ENCODE data around the gene IZUMO4.

The IZUMO4 gene

DNA sequence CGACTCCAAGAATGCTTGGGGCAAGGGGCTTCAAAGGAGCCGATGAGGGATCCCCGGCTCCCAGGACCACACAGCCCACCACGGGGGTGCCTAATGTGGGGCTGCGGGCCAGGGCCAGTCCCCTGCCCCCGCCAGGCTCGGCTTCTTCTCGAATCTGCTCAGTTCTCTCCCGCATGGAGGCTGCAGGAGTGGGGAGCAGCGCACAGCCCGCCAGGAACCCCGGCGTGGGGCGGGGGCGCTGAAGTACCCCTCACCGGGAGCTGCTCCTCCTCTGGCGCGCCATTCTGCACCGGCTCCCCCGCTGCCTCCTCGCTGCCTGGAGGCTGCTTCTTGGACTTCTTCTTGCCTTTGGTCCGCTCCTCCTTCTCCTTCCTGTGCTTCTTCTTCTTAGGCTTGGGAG is 14.7 kb downstream of the IZUMO4 start:
- no peak for TF ChIP-seq TARDBP (IDR thresholded peaks at IDR 0.05)
- TF ChIP-seq CTBP1 (IDR thresholded peaks at IDR 0.05; ENCODE audit: borderline replicate concordance), result no peak
- no peak for TF ChIP-seq FOXA1 (IDR thresholded peaks at IDR 0.05)
- TF ChIP-seq ZNF384 (IDR thresholded peaks at IDR 0.05), result no peak
- no peak for TF ChIP-seq BHLHE40 (IDR thresholded peaks at IDR 0.05; ENCODE audit: borderline replicate concordance)
- TF ChIP-seq, protein P1, sequence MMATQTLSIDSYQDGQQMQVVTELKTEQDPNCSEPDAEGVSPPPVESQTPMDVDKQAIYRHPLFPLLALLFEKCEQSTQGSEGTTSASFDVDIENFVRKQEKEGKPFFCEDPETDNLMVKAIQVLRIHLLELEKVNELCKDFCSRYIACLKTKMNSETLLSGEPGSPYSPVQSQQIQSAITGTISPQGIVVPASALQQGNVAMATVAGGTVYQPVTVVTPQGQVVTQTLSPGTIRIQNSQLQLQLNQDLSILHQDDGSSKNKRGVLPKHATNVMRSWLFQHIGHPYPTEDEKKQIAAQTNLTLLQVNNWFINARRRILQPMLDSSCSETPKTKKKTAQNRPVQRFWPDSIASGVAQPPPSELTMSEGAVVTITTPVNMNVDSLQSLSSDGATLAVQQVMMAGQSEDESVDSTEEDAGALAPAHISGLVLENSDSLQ (IDR thresholded peaks at IDR 0.05), result no peak
- no peak for TF ChIP-seq FOXM1 (IDR thresholded peaks at IDR 0.05; ENCODE audit: borderline replicate concordance)
- TF ChIP-seq SUZ12 (IDR thresholded peaks at IDR 0.05), result no peak
- TF ChIP-seq SP1 (IDR thresholded peaks at IDR 0.05), result no peak
- no peak for TF ChIP-seq ARNT (IDR thresholded peaks at IDR 0.05)
- no peak for TF ChIP-seq HDGF (IDR thresholded peaks at IDR 0.05; ENCODE audit: borderline replicate concordance)
- no peak for TF ChIP-seq NFRKB (IDR thresholded peaks at IDR 0.05)
- no peak for TF ChIP-seq FOXK2 (IDR thresholded peaks at IDR 0.05)
- no peak for TF ChIP-seq LEF1 (IDR thresholded peaks at IDR 0.05; ENCODE audit: borderline replicate concordance)
- TF ChIP-seq L3MBTL2 (conservative IDR thresholded peaks at IDR 0.05), result no peak
- no peak for TF ChIP-seq ELF4 (IDR thresholded peaks at IDR 0.05)
- ChIA-PET POLR2A (no interaction called here), CTCF (no interaction called here)
- no peak for DNase-seq (ENCODE audit: extremely low spot score)

DNA sequence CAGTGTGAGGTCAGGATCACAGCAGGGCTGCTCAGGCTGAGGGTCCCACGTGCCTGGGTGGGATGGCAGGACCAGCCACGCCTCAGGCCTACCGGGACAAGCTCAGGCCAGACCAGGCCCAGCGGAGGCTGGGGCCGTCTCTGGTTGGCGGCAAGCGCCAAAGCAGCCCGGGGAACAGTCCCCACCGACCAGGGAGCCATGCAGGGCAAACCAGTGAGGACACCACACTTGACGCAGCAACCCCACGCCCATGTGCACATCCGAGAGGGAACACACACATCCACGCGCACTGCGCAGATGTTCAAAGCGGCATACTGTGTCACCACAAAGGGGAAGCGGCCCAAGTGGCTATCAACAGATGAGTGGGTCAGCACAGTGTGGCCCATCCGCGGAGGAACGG is 15.2 kb downstream of the IZUMO4 start:
- no peak for DNase-seq (ENCODE audit: extremely low spot score)
- ChIA-PET CTCF (no interaction called here), POLR2A (no interaction called here)
- TF ChIP-seq NFRKB (IDR thresholded peaks at IDR 0.05) (no peak), ARNT (IDR thresholded peaks at IDR 0.05) (no peak), FOXM1 (IDR thresholded peaks at IDR 0.05; ENCODE audit: borderline replicate concordance) (no peak), CTBP1 (IDR thresholded peaks at IDR 0.05; ENCODE audit: borderline replicate concordance) (no peak), SUZ12 (IDR thresholded peaks at IDR 0.05) (no peak), FOXK2 (IDR thresholded peaks at IDR 0.05) (no peak), ELF4 (IDR thresholded peaks at IDR 0.05) (no peak), HDGF (IDR thresholded peaks at IDR 0.05; ENCODE audit: borderline replicate concordance) (no peak), LEF1 (IDR thresholded peaks at IDR 0.05; ENCODE audit: borderline replicate concordance) (no peak), L3MBTL2 (conservative IDR thresholded peaks at IDR 0.05) (no peak), BHLHE40 (IDR thresholded peaks at IDR 0.05; ENCODE audit: borderline replicate concordance) (no peak), FOXA1 (IDR thresholded peaks at IDR 0.05) (no peak), ZNF384 (IDR thresholded peaks at IDR 0.05) (no peak)

DNA sequence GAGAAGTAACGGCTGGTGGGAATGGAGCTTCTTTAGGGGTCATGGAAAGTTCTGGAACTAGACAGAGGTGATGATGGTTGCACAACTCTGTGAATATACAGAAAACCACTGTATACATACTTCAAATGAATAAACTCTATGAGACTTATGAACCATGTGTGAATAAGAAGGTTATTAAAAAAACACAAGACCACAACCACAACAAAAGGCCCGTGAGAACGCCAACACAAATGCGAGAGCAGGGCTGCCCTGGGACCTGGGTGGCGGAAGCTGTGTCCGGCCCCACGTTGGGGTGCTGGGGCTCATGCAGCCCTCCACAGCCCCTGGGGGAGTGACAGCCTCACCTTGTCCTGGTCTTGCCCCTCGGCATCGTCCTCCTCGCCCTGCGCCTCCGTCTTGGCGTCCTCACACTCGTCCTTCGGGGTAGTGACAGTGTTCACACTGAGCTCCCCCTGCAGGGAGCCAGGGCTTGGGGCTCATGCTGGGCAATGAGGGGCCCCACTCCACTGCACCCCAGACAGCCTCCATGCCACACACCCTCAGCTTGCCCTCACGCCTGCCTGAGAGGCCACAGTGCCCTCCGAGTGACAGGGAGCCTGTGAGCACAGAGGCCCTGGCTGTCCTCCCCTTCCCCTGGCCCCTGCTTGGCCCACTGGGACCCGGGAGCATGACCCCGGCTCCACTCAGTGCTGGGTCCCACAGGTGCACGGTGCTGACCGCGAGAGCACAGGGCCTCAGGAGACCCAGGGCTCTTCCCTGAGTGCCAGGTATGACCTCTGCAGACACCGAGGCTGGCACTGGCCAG is 16.0 kb downstream of the IZUMO4 start:
- CTCF ChIA-PET, result no interaction called here
- TF ChIP-seq SP1 (IDR thresholded peaks at IDR 0.05) (no peak), LEF1 (IDR thresholded peaks at IDR 0.05; ENCODE audit: borderline replicate concordance) (no peak), ZNF384 (IDR thresholded peaks at IDR 0.05) (no peak), FOXM1 (IDR thresholded peaks at IDR 0.05; ENCODE audit: borderline replicate concordance) (no peak), BHLHE40 (IDR thresholded peaks at IDR 0.05; ENCODE audit: borderline replicate concordance) (no peak), ELF4 (IDR thresholded peaks at IDR 0.05) (no peak), SUZ12 (IDR thresholded peaks at IDR 0.05) (no peak), CTBP1 (IDR thresholded peaks at IDR 0.05; ENCODE audit: borderline replicate concordance) (no peak), TARDBP (IDR thresholded peaks at IDR 0.05) (no peak), FOXK2 (IDR thresholded peaks at IDR 0.05) (no peak)
- POLR2A ChIA-PET, result no interaction called here
- DNase-seq (ENCODE audit: extremely low spot score), result no peak

DNA sequence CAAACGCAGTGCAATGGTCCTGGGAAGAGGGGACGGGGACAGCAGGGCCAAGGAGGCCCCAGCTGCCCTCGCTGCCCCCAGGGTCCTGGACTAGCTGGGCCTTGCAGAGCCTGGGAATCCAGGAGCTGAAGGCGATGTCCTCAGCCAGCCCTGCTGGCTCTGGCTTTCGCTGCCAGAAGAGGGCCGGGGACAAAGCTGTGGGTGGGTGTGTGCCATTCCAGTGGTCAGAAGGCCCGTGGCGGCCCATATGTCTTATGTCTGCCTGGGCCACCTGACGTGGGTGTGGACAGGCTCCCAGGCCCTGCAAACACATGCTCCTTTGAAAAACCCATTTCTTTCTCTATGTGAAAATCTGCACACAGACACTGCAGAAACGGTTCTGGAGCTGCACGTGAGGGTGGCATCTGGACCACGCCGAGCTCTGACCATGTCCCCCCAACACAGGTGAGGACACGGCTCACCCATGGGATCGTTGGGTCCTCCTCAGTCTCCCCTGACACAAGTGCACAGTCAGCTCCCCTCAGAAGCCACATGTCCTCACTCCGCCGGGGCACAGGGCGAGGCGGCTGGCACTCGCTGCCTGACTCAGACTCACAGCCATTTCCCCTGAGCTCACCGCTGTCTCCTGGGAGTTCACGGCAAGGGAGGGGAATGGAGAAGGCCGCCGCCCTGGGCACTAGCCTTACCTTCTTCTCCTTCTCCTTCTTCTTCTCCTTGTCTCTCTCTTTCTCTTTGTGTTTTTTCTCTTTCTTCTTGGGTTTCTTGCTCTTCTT is 16.9 kb downstream of the IZUMO4 start:
- ChIA-PET POLR2A (no interaction called here), CTCF (no interaction called here)
- no peak for DNase-seq (ENCODE audit: extremely low spot score)
- TF ChIP-seq, protein P1 (IDR thresholded peaks at IDR 0.05), result no peak
- TF ChIP-seq FOXA1 (IDR thresholded peaks at IDR 0.05), result no peak
- TF ChIP-seq ELF4 (IDR thresholded peaks at IDR 0.05), result no peak
- no peak for TF ChIP-seq LEF1 (IDR thresholded peaks at IDR 0.05; ENCODE audit: borderline replicate concordance)
- TF ChIP-seq NFRKB (IDR thresholded peaks at IDR 0.05), result no peak
- TF ChIP-seq ZNF384 (IDR thresholded peaks at IDR 0.05), result no peak
- no peak for TF ChIP-seq FOXM1 (IDR thresholded peaks at IDR 0.05; ENCODE audit: borderline replicate concordance)
- TF ChIP-seq BHLHE40 (IDR thresholded peaks at IDR 0.05; ENCODE audit: borderline replicate concordance), result no peak
- TF ChIP-seq SUZ12 (IDR thresholded peaks at IDR 0.05), result no peak
- TF ChIP-seq SP1 (IDR thresholded peaks at IDR 0.05), result no peak
- no peak for TF ChIP-seq ARNT (IDR thresholded peaks at IDR 0.05)
- no peak for TF ChIP-seq CTBP1 (IDR thresholded peaks at IDR 0.05; ENCODE audit: borderline replicate concordance)
- TF ChIP-seq TARDBP (IDR thresholded peaks at IDR 0.05), result no peak
- no peak for TF ChIP-seq L3MBTL2 (conservative IDR thresholded peaks at IDR 0.05)
- no peak for TF ChIP-seq HDGF (IDR thresholded peaks at IDR 0.05; ENCODE audit: borderline replicate concordance)
- TF ChIP-seq FOXK2 (IDR thresholded peaks at IDR 0.05), result no peak

DNA sequence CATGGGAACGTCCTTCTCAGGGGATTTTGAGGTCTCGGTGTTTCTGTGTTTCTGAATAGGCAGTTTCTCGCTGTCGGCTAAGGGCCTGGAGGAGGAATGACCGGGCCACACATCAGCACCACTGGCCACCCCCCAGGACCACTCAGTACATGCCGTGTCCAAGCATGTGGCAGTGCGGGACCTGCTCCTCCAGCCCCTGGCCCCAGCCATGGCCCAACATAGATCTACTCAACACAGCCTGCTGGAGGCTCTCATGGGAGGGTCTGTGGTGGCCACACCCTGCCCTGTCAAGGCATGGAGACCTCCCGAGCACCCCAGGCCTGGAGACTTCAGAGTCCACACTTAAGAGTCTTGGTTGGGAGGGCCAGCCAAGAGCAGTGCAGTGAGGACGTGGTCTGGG is 17.5 kb downstream of the IZUMO4 start:
- ChIA-PET CTCF (no interaction called here), POLR2A (no interaction called here)
- no peak for DNase-seq (ENCODE audit: extremely low spot score)
- TF ChIP-seq ARNT (IDR thresholded peaks at IDR 0.05), result no peak
- TF ChIP-seq ELF4 (IDR thresholded peaks at IDR 0.05), result no peak
- no peak for TF ChIP-seq TARDBP (IDR thresholded peaks at IDR 0.05)
- no peak for TF ChIP-seq CTBP1 (IDR thresholded peaks at IDR 0.05; ENCODE audit: borderline replicate concordance)
- no peak for TF ChIP-seq FOXK2 (IDR thresholded peaks at IDR 0.05)
- TF ChIP-seq NFRKB (IDR thresholded peaks at IDR 0.05), result no peak
- TF ChIP-seq BHLHE40 (IDR thresholded peaks at IDR 0.05; ENCODE audit: borderline replicate concordance), result no peak
- TF ChIP-seq SP1 (IDR thresholded peaks at IDR 0.05), result no peak
- TF ChIP-seq, protein P1 (IDR thresholded peaks at IDR 0.05), result no peak
- no peak for TF ChIP-seq ZNF384 (IDR thresholded peaks at IDR 0.05)
- no peak for TF ChIP-seq LEF1 (IDR thresholded peaks at IDR 0.05; ENCODE audit: borderline replicate concordance)
- no peak for TF ChIP-seq FOXM1 (IDR thresholded peaks at IDR 0.05; ENCODE audit: borderline replicate concordance)
- no peak for TF ChIP-seq SUZ12 (IDR thresholded peaks at IDR 0.05)
